Aorta (tissue), 5 donors: ENCODE data around the gene INTS1. TPM values are rescaled to one million over a fixed set of nuclear protein-coding genes. Genes with fewer than 3 reads are reported as not detected.

Experiments used
- ATAC-seq: fragments of 200-7000 bp; cut with Tn5 transposase; one replicate; pipeline ENCODE4 v1.9.1; 2022; ENCODE audit warnings: moderate library complexity; ENCODE audit not compliant: low FRiP score
- DNase-seq, 2 donors: peaks; one replicate each; pipeline ENCODE4 v3.0.0-alpha.2; 2020
- H3K27ac ChIP-seq, 2 donors: one replicate each; pipeline ENCODE4 v1.5.1; 2013; ENCODE audit warnings: low read length in 2 of 2, mild to moderate bottlenecking in 2 of 2, moderate library complexity in 2 of 2, control low read depth in 1 of 2, inconsistent platforms in 1 of 2, low read depth in 1 of 2
- H3K27me3 ChIP-seq, 2 donors: one replicate each; pipeline ENCODE4 v1.6.1; 2013; ENCODE audit warnings: control low read depth in 1 of 2, low read length in 1 of 2, mild to moderate bottlenecking in 1 of 2, moderate library complexity in 1 of 2; ENCODE audit not compliant: insufficient read depth in 2 of 2, control insufficient read depth in 1 of 2
- H3K36me3 ChIP-seq, 2 donors: one replicate each; pipeline ENCODE4 v1.6.1; 2013; ENCODE audit warnings: control low read depth in 1 of 2, low read length in 1 of 2, mild to moderate bottlenecking in 1 of 2; ENCODE audit not compliant: insufficient read depth in 2 of 2, control insufficient read depth in 1 of 2
- H3K4me1 ChIP-seq, 2 donors: one replicate each; pipeline ENCODE4 v1.6.1; 2013; ENCODE audit warnings: low read length in 2 of 2, control low read depth in 1 of 2, mild to moderate bottlenecking in 1 of 2, moderate library complexity in 1 of 2; ENCODE audit not compliant: insufficient read depth in 2 of 2, control insufficient read depth in 1 of 2
- H3K4me3 ChIP-seq, 2 donors: one replicate each; pipeline ENCODE4 v1.5.1; 2013; ENCODE audit warnings: low read length in 2 of 2, control low read depth in 1 of 2, mild to moderate bottlenecking in 1 of 2
- H3K9me3 ChIP-seq: one replicate; pipeline ENCODE4 v1.6.1; 2013; ENCODE audit warnings: mild to moderate bottlenecking, low read length; ENCODE audit not compliant: control insufficient read depth
- WGBS, 2 donors: extraction: QIAGEN DNeasy Blood & Tissue Kit; methylation state at CpG; one replicate each; pipeline ENCODE4 v1.1.7; 2013; 5-methylcytosine and 5-hydroxymethylcytosine counted together
- intact Hi-C, 2 donors: fragments of 100-400 bp; cut with DNase I; formaldehyde crosslinking; loops; one replicate each; pipeline versions ENCODE4 v1.14.2 to v1.15.0; 2022
- polyA plus RNA-seq, 2 donors: library from polyadenylated mRNA; stranded (reverse); fragments of 200-250 nt; gene quantifications; one replicate each; pipeline ENCODE4 v1.2.3, GENCODE V29; 2013
- total RNA-seq, 2 donors: library from RNA; stranded (reverse); fragmentation: NEBNext Ultra II Directional; extraction: Animal tissue kit (Norgen Biotek cat#: 25700); gene quantifications; one replicate each; pipeline ENCODE4 v1.2.1, GENCODE V29; 2021
- donor health status: healthy with polysubstance abuse.
- donor health status: Bipolar disorder and iron deficiency.
- donor health status: DM: no; HTN: no; CAD: no.
- donor health status: DM: no; HTN: no; CAD: no.
- donor health status: DM: yes; HTN: yes; CAD: no.

The INTS1 gene
- total and polyA plus RNA-seq, 4 donors: 17.2 to 109 (median 67.2) TPM

DNA sequence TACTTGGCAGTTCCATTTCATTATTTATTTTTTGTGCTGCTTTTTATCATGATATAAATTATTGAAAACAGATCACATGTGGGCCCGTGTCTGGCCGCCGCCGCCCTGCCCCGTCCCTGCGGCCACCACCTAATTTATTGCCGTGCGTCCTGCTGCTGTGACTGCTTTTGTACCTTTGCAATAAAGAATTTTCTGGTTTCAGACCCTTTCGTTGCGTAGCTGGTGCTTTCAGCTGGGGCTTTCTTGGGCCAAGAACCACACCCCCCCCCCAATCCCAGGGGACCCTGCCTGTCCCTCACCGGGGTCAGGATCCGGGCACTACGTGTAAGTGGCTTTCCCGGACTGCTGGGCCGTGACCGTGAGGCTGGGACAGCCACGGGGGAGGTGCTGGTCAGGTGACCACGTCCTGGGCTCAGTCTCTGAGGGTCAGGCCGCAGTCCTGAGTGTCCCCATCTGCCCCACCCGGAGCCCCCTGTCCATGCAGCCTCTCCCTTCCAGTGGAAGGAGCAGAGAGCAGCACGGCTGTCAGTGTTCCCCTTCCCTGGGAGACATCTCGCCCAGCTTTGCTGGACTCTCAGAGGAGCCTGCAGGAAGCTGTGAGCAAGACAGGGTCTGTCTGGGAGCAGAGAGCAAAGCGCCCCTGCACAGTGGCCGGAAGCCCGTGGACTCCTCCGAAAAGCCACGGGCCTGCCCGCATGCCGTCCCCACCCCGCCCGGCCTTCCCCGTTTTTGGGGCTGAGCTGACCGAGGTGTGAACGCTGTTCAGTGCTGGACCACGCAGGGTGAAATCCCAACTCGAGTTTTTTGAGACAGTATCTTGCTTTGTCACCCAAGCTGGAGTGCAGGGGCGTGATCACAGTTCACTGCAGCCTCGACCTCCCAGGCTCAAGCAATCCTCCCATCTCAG is 38.9 kb upstream of the INTS1 start:
- 75 to 77% methylated on average over 38 of the region's 38 CpGs for WGBS, 2 donors
- intact Hi-C loops: loop anchor here in 1 of 2 donors (5.0 kb wide), 1 partner anchor 36 kb away; no protein-coding TSS in a partner anchor
- no peak for ATAC-seq

DNA sequence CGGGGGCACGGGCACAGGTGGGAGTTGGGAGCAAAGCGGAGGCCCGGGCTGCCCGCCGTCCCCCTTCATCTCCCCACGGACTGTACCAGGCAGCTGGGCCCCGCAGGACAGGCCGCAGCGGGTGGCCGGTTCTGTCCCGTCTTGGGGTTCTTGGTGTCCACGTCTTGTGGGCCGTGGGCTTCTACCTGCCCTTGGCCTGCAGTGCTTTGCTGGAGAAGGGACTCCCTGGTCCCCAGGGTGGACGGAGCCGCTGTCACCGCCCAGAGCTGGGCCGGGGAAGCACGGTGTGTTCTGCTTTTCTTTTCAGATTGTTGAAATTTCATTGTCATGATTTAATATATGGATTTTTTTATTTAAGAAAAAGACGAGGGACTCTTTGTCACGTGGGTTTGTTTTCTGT is 38.1 kb upstream of the INTS1 start:
- WGBS, 2 donors: 80 to 85% methylated on average over 21 of the region's 21 CpGs

More for the DNA sequence above, 38.9 kb upstream of the INTS1 start:
- DNase-seq: no peak
- no peak overlapping the region for H3K27ac ChIP-seq
- peaks cover 0 to 8% of the 10 kb centered on the region in 2 donors for H3K36me3 ChIP-seq
- no peaks in the 10 kb centered on the region for H3K4me1 ChIP-seq
- no peaks in the 10 kb centered on the region for H3K27me3 ChIP-seq
- no peaks in the 10 kb centered on the region for H3K9me3 ChIP-seq
- no peak overlapping the region for H3K4me3 ChIP-seq

DNA sequence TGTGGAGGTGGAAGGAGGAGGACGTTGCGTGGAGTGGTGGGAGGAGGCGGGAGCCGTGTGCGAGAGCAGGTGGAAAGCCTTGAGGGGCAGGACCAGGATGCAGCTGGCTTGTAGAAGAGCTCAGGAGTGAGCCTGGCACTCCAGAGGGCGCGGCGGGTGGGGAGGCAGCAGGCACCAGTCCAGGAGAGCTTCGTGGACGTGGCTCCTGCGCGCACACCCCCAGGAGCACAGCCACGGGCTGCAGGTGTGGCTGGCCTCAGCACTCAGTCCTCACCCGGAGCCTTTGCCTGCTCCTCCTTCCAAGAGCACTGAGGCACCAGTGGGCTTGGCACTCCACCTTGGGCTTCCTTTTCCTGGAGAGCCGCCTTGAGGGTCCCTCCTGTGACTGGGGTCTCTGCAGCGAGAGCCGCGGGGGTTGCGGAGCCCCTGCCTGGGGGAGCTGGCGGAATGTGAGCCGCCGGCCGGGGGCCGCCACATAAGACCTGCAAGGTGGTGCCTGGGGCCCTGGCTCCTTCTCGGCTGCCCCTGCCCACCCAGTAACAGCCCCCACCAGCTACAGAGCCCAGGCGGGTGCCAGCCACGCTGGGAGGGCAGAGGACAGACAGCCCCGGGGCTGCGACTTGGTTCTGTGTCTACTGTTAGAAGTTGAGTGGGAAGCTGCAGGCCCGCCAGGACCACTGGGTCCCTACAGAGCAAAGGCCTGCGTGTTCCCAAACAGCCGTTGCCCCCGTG is 37.4 kb upstream of the INTS1 start:
- Histone ChIP-seq H3K4me1 (no peaks in the 10 kb centered on the region), H3K36me3 (peaks cover 0 to 8% of the 10 kb centered on the region in 2 donors), H3K4me3 (no peak overlapping the region), H3K9me3 (no peaks in the 10 kb centered on the region), H3K27me3 (no peaks in the 10 kb centered on the region), H3K27ac (no peak overlapping the region)
- 83 to 87% methylated on average over 31 to 33 of the region's 33 CpGs for WGBS, 2 donors
- ATAC-seq: no peak
- intact Hi-C loops: loop anchor here in 1 of 2 donors (5.0 kb wide), 1 partner anchor 34 kb away; no protein-coding TSS in a partner anchor
- DNase-seq: peak in 1 of 2 donors; percentile 47

More for the DNA sequence above, 38.1 kb upstream of the INTS1 start:
- no peaks in the 10 kb centered on the region for H3K4me1 ChIP-seq
- DNase-seq (no peak), ATAC-seq (no peak)
- H3K9me3 ChIP-seq: no peaks in the 10 kb centered on the region
- no peak overlapping the region for H3K4me3 ChIP-seq
- intact Hi-C loops: loop anchor here in 1 of 2 donors (5.0 kb wide), 1 partner anchor 35 kb away; no protein-coding TSS in a partner anchor
- peaks cover 0 to 8% of the 10 kb centered on the region in 2 donors for H3K36me3 ChIP-seq
- no peak overlapping the region for H3K27ac ChIP-seq
- no peaks in the 10 kb centered on the region for H3K27me3 ChIP-seq

DNA sequence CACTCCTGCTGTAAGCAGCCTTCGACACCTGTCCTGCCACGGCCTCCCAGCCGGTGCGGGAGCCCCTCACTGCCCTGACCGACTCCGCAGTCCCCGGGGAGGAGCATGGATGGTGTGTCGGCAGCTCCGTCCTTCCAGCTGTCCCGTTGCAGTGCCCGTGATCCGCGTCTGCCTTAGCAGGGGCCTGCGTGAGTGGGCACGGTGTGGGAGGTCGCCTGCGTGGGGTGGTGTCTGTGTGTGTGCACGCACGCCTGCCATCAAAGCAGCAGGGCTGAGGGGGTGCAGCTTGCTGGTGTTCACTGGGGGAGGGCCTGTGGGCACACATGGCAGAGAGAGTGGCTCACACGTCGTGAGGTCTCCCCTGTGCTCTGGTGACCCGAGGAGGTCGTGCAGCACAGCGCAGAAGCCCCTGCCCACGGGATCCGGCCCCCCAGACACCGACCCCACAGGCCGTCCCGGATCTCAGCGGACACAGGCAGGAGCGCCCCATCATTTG is 36.6 kb upstream of the INTS1 start:
- 70 to 78% methylated on average over 31 of the region's 31 CpGs for WGBS, 2 donors
- DNase-seq (peak in 1 of 2 donors; percentile 50), ATAC-seq (no peak)
- Histone ChIP-seq H3K27ac (no peak overlapping the region), H3K36me3 (peaks cover 0 to 8% of the 10 kb centered on the region in 2 donors), H3K27me3 (no peaks in the 10 kb centered on the region), H3K4me1 (no peaks in the 10 kb centered on the region), H3K4me3 (no peak overlapping the region), H3K9me3 (no peaks in the 10 kb centered on the region)
- intact Hi-C loops: loop anchor here in 1 of 2 donors (5.0 kb wide), 1 partner anchor 34 kb away; no protein-coding TSS in a partner anchor

DNA sequence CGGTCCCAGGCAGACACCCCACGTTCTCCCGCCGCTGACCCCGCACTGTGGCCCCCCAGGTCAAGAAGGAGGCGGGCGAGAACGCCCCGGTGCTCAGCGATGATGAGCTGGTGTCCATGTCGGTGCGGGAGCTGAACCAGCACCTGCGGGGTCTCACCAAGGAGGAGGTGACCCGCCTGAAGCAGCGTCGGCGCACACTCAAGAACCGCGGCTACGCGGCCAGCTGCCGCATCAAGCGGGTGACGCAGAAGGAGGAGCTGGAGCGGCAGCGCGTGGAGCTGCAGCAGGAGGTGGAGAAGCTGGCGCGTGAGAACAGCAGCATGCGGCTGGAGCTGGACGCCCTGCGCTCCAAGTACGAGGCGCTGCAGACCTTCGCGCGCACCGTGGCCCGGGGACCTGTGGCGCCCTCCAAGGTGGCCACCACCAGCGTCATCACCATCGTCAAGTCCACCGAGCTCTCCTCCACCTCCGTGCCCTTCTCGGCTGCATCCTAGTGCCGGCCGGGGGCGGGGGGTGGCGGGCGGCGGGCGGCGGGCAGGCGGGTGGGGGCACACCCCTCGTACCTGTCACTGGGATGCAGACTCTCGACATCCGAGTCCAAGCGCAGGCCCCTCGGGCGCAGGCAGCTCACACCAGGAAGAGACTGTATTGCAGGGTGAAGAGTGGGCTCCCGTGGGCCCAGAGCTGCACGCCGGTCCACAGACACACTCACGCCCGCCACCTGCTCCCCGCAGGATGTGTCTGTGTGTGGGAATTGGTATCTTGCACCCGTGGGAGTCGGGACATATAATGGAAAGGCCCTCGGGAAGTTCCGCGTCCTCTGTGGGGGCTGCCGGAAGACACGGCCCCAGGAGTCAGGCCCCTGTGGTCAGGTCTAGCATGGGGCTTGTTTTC is 35.9 kb upstream of the INTS1 start:
- WGBS, 2 donors: 92% methylated on average over 62 to 73 of the region's 73 CpGs
- no peak overlapping the region for H3K4me3 ChIP-seq
- intact Hi-C loops: loop anchor here (2.0 to 5.0 kb wide), 4 partner anchors 31 to 81 kb away; partner anchors contain the start of genes INTS1 (in 1 of the 2), MICALL2 (in 1 of the 2) and PSMG3 (in 1 of the 2)
- DNase-seq (peak in 1 of 2 donors; percentile 47), ATAC-seq (no peak)
- no peak overlapping the region for H3K27ac ChIP-seq
- H3K27me3 ChIP-seq: no peaks in the 10 kb centered on the region
- H3K4me1 ChIP-seq: no peaks in the 10 kb centered on the region
- H3K36me3 ChIP-seq: peaks cover 0 to 8% of the 10 kb centered on the region in 2 donors
- H3K9me3 ChIP-seq: no peaks in the 10 kb centered on the region

DNA sequence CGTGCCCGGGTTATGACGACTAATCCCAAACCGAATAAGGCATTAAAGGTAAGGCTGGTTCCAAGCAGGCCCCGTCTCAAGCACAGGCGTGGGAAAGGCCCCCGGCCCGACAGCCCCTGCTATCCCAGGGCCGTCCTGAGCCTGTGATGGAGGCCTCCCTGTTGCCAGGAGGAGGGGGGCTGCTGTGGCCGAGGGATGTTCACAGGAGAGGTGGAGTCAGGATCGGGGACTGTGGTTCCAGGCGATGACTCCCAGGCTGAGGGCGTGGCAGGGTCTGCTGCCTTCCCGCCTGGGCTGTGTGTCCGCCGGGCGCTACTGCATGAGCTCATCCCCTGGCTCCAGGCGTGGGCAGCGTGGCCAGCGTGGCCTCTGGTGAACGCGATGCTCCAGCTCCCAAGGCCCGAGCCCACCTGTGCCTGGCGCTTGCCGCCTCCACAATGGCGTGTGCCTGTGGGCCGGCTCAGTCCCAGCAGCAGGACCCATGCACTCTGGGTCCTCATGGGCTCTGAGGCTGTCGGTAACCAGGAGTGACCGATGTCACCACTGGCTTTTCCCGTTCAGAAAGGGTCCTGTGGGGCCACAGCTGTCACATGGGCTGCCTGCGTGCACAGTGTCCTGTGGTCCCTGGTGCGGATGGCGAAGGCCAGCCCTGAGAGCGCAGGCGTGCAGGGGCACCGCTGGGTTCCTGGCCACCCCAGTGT is 35.1 kb upstream of the INTS1 start:
- DNase-seq (peak in 1 of 2 donors; percentile 77), ATAC-seq (no peak)
- H3K4me3 ChIP-seq: peak overlapping the region in 1 of 2 donors; percentile 34
- WGBS, 2 donors: 32 to 37% methylated on average over 34 to 36 of the region's 36 CpGs
- peaks cover 0 to 8% of the 10 kb centered on the region in 2 donors for H3K36me3 ChIP-seq
- H3K27me3 ChIP-seq: no peaks in the 10 kb centered on the region
- no peaks in the 10 kb centered on the region for H3K9me3 ChIP-seq
- intact Hi-C loops: loop anchor here in 1 of 2 donors (2.0 kb wide), 3 partner anchors 31 to 81 kb away; partner anchors contain the start of genes INTS1, MICALL2 and PSMG3
- no peaks in the 10 kb centered on the region for H3K4me1 ChIP-seq
- peak overlapping the region in 1 of 2 donors; percentile 76 for H3K27ac ChIP-seq

DNA sequence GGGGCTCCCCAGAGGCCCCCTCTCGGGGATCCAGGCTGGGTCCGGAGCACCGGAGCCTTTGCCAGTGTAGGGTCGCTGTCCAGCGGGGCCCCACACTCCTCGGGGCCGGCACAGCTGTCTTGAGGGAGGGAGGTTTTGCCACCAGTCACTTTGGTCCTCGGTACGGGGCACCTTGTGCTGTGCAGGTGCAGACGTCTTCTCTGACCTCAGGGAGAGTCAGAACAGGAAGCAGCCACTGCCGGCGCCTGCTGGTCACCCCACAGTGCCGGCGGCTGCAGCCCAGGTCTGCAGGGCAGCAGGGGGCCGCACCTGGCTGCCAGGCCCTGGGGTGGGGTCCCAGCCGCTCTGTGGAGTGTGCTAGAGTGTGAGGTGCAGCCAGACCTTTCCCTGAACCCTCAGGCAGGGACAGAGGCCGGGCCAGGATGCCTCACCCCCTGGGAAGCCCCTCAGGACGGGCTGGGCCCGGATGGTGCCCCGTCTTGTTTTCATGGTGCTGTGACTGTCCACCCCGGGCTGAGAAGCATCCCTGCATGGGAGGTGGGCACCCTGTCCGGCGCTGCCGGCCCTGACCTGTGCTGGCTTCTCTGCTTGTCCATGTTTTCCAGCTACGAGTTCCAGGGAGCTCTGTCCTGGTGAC is 34.5 kb upstream of the INTS1 start:
- intact Hi-C loops: loop anchor here in 1 of 2 donors (2.0 kb wide), 3 partner anchors 32 to 80 kb away; partner anchors contain the start of genes INTS1, MICALL2 and PSMG3
- H3K4me1 ChIP-seq: no peaks in the 10 kb centered on the region
- WGBS, 2 donors: 5 to 13% methylated on average over 23 to 25 of the region's 25 CpGs
- peaks cover 0 to 8% of the 10 kb centered on the region in 2 donors for H3K36me3 ChIP-seq
- no peaks in the 10 kb centered on the region for H3K9me3 ChIP-seq
- peak overlapping the region; percentile 17 to 76 for H3K27ac ChIP-seq
- peak overlapping the region; percentile 9 to 34 for H3K4me3 ChIP-seq
- ATAC-seq: no peak
- DNase-seq: no peak
- H3K27me3 ChIP-seq: no peaks in the 10 kb centered on the region
